Liver (tissue), 9 donors: ENCODE data around the gene PDE4D. TPM values are rescaled to one million over a fixed set of nuclear protein-coding genes. Genes with fewer than 3 reads are reported as not detected.

Source experiments
- DNase-seq: peaks from one replicate; pipeline ENCODE4 v3.0.0-alpha.2; 2017; ENCODE audit warnings: low spot score
- H3K27ac ChIP-seq, 2 donors: one replicate each; pipeline ENCODE4 v1.7.0; 2013; ENCODE audit warnings: inconsistent platforms in 2 of 2, low read length in 2 of 2, control low read depth in 1 of 2, low read depth in 1 of 2, mild to moderate bottlenecking in 1 of 2
- H3K27me3 ChIP-seq, 4 donors: one replicate each; pipeline versions ENCODE4 v1.6.1 to v1.7.0; 2013; ENCODE audit warnings: low read length in 3 of 4, inconsistent platforms in 1 of 4, mild to moderate bottlenecking in 1 of 4, moderate library complexity in 1 of 4; ENCODE audit not compliant: control insufficient read depth in 4 of 4, insufficient read depth in 4 of 4
- H3K36me3 ChIP-seq, 4 donors: one replicate each; pipeline versions ENCODE4 v1.6.1 to v1.7.0; 2013; ENCODE audit warnings: low read length in 3 of 4, mild to moderate bottlenecking in 3 of 4, low read depth in 1 of 4, moderate library complexity in 1 of 4; ENCODE audit not compliant: control insufficient read depth in 4 of 4, insufficient read depth in 3 of 4
- H3K4me1 ChIP-seq, 4 donors: one replicate each; pipeline versions ENCODE4 v1.6.1 to v1.7.0; 2013; ENCODE audit warnings: low read length in 3 of 4, mild to moderate bottlenecking in 3 of 4, moderate library complexity in 1 of 4; ENCODE audit not compliant: control insufficient read depth in 4 of 4, insufficient read depth in 4 of 4
- H3K4me3 ChIP-seq, 3 donors: one replicate each; pipeline versions ENCODE4 v1.6.1 to v1.7.0; 2013; ENCODE audit warnings: low read length in 3 of 3, control low read depth in 1 of 3, low read depth in 1 of 3, mild to moderate bottlenecking in 1 of 3
- H3K9ac ChIP-seq, 2 donors: one replicate each; pipeline ENCODE4 v1.7.0; 2013; ENCODE audit warnings: low read length in 2 of 2, mild to moderate bottlenecking in 2 of 2, moderate library complexity in 2 of 2, control low read depth in 1 of 2, low read depth in 1 of 2
- H3K9me3 ChIP-seq, 4 donors: one replicate each; pipeline versions ENCODE4 v1.6.1 to v1.7.0; 2013; ENCODE audit warnings: low read length in 3 of 4; ENCODE audit not compliant: control insufficient read depth in 4 of 4
- ATF3 ChIP-seq: IDR thresholded peaks from 2 replicates; pipeline ENCODE4 v1.6.1; 2016; ENCODE audit warnings: antibody characterized with exemption
- CTCF ChIP-seq: fragments of 150-350 bp; IDR thresholded peaks from 2 replicates; pipeline ENCODE4 v1.5.1; 2017; ENCODE audit warnings: improper control_type of control experiment, low read depth, low read length; ENCODE audit not compliant: missing input control
- EGR1 ChIP-seq, 2 donors: IDR thresholded peaks; 2 replicates each; pipeline ENCODE4 v1.6.1; 2016 to 2018; ENCODE audit warnings: antibody characterized with exemption in 2 of 2, low read depth in 2 of 2
- FOXA2 ChIP-seq: IDR thresholded peaks from 2 replicates; pipeline ENCODE4 v1.6.1; 2016; ENCODE audit warnings: antibody characterized with exemption
- GABPA ChIP-seq, 2 donors: IDR thresholded peaks in 1 of 2; conservative IDR thresholded peaks in 1 of 2; 2 replicates each; pipeline ENCODE4 v1.6.1; 2016; ENCODE audit warnings: antibody characterized with exemption in 2 of 2, mild to moderate bottlenecking in 1 of 2, moderate library complexity in 1 of 2
- HNF4A ChIP-seq, 2 donors: conservative IDR thresholded peaks; 2 replicates each; pipeline ENCODE4 v1.6.1; 2016; ENCODE audit warnings: antibody characterized with exemption in 2 of 2, mild to moderate bottlenecking in 2 of 2
- HNF4G ChIP-seq: IDR thresholded peaks from 2 replicates; pipeline ENCODE4 v1.6.1; 2016; ENCODE audit warnings: antibody characterized with exemption
- NR2F2 ChIP-seq: IDR thresholded peaks from 2 replicates; pipeline ENCODE4 v1.6.1; 2016; ENCODE audit warnings: antibody characterized with exemption
- RAD21 ChIP-seq, 2 donors: IDR thresholded peaks; 2 replicates each; pipeline ENCODE4 v1.6.1; 2016; ENCODE audit warnings: antibody characterized with exemption in 2 of 2, mild to moderate bottlenecking in 2 of 2
- SP1 ChIP-seq: IDR thresholded peaks from 2 replicates; pipeline ENCODE4 v1.6.1; 2018; ENCODE audit warnings: antibody characterized with exemption, mild to moderate bottlenecking
- TAF1 ChIP-seq: conservative IDR thresholded peaks from 2 replicates; pipeline ENCODE4 v1.6.1; 2016; ENCODE audit warnings: antibody characterized with exemption, mild to moderate bottlenecking
- WGBS: extraction: QIAGEN DNeasy Blood & Tissue Kit; methylation state at CpG from one replicate; pipeline ENCODE4 v1.1.7; 2013; 5-methylcytosine and 5-hydroxymethylcytosine counted together
- polyA plus RNA-seq, 2 donors: library from polyadenylated mRNA; stranded (reverse) in 1 of 2; unstranded in 1 of 2; fragments of 200-250 nt in 1 of 2; fragments of >200 nt in 1 of 2; fragmentation: Nextera tagmentation in 1 of 2; extraction: Ambion mirVana in 1 of 2; gene quantifications; one replicate each; pipeline versions ENCODE4 v1.2.1 to v1.2.3, GENCODE V29; 2013 to 2015
- total RNA-seq, 2 donors: library from RNA; depleted of rRNA; stranded (reverse); fragments of >200 nt; gene quantifications; one replicate each; pipeline ENCODE4 v1.2.3, GENCODE V29; 2014
- TF ChIP-seq, protein P1 (sequence below): IDR thresholded peaks from 2 replicates; pipeline ENCODE4 v1.6.1; 2016; ENCODE audit warnings: antibody characterized with exemption
- TF ChIP-seq, protein P2 (sequence below): IDR thresholded peaks from 2 replicates; pipeline ENCODE4 v1.6.1; 2016; ENCODE audit warnings: antibody characterized with exemption
- TF ChIP-seq, protein P3 (sequence below): IDR thresholded peaks from 2 replicates; pipeline ENCODE4 v1.6.1; 2016; ENCODE audit warnings: antibody characterized with exemption, mild to moderate bottlenecking
- donor health status: healthy.
- donor health status: healthy.
- donor health status: healthy.
- donor health status: healthy.
- donor health status: healthy.

The PDE4D gene
- total and polyA plus RNA-seq, 4 donors, result 0.67 to 11.9 (median 6.5) TPM

- peaks cover 0 to 8% (median 0%) of the 10 kb centered on the region in 4 donors for H3K27me3 ChIP-seq
- no peak overlapping the region for H3K4me3 ChIP-seq
- no peak overlapping the region for H3K9ac ChIP-seq
- H3K9me3 ChIP-seq, result no peaks in the 10 kb centered on the region
- 16% methylated on average over 6 of the region's 6 CpGs for WGBS
- peaks cover 0 to 1% (median 0%) of the 10 kb centered on the region in 4 donors for H3K4me1 ChIP-seq
- H3K27ac ChIP-seq, result no peak overlapping the region
- no peak for TF ChIP-seq ATF3
- no peaks in the 10 kb centered on the region for H3K36me3 ChIP-seq
- no peak for DNase-seq
Observed at GRCh38 chr5:58926541-58926935, 967.0 kb downstream of the PDE4D start.

DNA sequence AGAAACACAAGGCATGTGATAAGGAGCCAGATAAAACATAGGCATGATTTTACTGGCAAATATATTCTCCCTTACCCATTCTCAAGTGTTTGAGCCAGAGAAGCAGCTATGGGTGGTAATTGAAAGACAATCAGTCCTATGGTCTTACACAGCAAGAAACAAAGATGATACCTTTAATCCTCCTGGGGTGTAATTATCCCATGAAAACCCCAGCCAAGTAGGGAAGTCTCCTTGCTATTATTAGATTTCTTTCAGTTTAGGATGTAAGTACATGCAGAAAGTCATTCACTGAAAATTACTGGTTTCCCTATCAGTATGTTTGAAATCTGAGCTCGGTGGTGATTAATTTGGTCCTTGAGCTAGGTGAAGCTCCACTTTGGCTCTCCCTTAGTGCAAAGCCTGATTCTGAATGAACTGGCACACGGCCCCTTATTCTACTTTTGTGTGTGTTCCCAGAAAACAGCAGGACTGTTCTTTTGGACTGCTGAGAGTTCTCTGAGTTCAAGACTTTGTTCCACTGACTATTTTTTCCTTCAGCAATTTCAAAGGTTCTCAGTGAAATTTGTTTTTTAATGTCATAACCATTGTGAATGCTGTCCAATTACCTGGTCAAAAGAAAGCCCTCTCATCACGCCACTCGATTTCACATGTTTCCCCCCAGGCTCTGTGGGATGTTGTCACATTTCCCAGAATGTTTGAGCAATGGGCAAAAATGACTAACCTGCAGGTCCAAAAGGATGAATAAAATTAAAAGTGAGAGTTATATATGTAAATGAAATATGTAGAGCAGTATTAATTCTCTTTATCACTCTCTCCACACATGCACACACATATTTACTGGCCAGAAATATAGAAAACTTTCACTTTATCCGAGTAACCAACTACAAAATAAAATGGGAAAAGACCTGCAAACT, 967.6 kb downstream of the PDE4D start:
- TF ChIP-seq GABPA (IDR thresholded peaks at IDR 0.05 in 1 of 2, conservative IDR thresholded peaks at IDR 0.05 in 1 of 2) (no peak), FOXA2 (no peak), EGR1 (IDR thresholded peaks at IDR 0.05; ENCODE audit: low read depth in 2 of 2) (no peak), NR2F2 (no peak), HNF4A (conservative IDR thresholded peaks at IDR 0.05) (no peak), HNF4G (no peak), CTCF (no peak), RAD21 (IDR thresholded peaks at IDR 0.05) (no peak), SP1 (no peak)
- TF ChIP-seq, protein P1, sequence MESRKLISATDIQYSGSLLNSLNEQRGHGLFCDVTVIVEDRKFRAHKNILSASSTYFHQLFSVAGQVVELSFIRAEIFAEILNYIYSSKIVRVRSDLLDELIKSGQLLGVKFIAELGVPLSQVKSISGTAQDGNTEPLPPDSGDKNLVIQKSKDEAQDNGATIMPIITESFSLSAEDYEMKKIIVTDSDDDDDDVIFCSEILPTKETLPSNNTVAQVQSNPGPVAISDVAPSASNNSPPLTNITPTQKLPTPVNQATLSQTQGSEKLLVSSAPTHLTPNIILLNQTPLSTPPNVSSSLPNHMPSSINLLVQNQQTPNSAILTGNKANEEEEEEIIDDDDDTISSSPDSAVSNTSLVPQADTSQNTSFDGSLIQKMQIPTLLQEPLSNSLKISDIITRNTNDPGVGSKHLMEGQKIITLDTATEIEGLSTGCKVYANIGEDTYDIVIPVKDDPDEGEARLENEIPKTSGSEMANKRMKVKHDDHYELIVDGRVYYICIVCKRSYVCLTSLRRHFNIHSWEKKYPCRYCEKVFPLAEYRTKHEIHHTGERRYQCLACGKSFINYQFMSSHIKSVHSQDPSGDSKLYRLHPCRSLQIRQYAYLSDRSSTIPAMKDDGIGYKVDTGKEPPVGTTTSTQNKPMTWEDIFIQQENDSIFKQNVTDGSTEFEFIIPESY, result no peak
- no peak overlapping the region for H3K4me3 ChIP-seq
- H3K36me3 ChIP-seq, result no peaks in the 10 kb centered on the region
- peaks cover 0 to 8% (median 0%) of the 10 kb centered on the region in 4 donors for H3K27me3 ChIP-seq
- WGBS, result 61% methylated on average over 5 of the region's 5 CpGs
- DNase-seq, result no peak
- peaks cover 0 to 1% (median 0%) of the 10 kb centered on the region in 4 donors for H3K4me1 ChIP-seq
- no peaks in the 10 kb centered on the region for H3K9me3 ChIP-seq
- H3K27ac ChIP-seq, result no peak overlapping the region
- no peak overlapping the region for H3K9ac ChIP-seq

DNA sequence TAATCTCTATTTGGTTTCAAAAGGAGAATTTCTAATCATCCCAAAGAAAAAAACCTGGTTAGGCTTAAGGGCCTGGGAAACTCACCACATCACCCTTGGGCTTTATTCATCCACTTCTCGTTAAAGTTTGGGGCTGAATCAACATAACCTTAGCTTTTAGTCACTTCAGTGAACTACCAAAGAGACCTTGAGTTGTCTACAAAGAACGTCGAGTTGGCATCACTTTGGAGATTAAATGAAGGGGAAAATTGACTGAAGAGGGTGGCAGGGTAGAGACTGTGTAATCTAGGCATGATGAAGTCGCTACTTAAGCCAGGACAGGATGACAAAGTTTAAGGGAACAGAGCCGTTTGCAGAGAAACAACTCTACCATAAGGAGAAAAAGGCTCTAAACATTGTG, 969.2 kb downstream of the PDE4D start:
- DNase-seq, result no peak
- H3K4me3 ChIP-seq, result no peak overlapping the region

More for the DNA sequence above, 969.2 kb downstream of the PDE4D start:
- peaks cover 0 to 1% (median 0%) of the 10 kb centered on the region in 4 donors for H3K4me1 ChIP-seq
- H3K36me3 ChIP-seq, result no peaks in the 10 kb centered on the region
- no peaks in the 10 kb centered on the region for H3K9me3 ChIP-seq
- TF ChIP-seq EGR1 (IDR thresholded peaks at IDR 0.05; ENCODE audit: low read depth in 2 of 2), result no peak
- TF ChIP-seq, protein P2, sequence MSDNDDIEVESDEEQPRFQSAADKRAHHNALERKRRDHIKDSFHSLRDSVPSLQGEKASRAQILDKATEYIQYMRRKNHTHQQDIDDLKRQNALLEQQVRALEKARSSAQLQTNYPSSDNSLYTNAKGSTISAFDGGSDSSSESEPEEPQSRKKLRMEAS, result no peak
- TF ChIP-seq SP1, result no peak
- no peak for TF ChIP-seq TAF1
- no peak for TF ChIP-seq FOXA2
- TF ChIP-seq ATF3, result no peak
- TF ChIP-seq GABPA (IDR thresholded peaks at IDR 0.05 in 1 of 2, conservative IDR thresholded peaks at IDR 0.05 in 1 of 2), result no peak
- TF ChIP-seq, protein P3, sequence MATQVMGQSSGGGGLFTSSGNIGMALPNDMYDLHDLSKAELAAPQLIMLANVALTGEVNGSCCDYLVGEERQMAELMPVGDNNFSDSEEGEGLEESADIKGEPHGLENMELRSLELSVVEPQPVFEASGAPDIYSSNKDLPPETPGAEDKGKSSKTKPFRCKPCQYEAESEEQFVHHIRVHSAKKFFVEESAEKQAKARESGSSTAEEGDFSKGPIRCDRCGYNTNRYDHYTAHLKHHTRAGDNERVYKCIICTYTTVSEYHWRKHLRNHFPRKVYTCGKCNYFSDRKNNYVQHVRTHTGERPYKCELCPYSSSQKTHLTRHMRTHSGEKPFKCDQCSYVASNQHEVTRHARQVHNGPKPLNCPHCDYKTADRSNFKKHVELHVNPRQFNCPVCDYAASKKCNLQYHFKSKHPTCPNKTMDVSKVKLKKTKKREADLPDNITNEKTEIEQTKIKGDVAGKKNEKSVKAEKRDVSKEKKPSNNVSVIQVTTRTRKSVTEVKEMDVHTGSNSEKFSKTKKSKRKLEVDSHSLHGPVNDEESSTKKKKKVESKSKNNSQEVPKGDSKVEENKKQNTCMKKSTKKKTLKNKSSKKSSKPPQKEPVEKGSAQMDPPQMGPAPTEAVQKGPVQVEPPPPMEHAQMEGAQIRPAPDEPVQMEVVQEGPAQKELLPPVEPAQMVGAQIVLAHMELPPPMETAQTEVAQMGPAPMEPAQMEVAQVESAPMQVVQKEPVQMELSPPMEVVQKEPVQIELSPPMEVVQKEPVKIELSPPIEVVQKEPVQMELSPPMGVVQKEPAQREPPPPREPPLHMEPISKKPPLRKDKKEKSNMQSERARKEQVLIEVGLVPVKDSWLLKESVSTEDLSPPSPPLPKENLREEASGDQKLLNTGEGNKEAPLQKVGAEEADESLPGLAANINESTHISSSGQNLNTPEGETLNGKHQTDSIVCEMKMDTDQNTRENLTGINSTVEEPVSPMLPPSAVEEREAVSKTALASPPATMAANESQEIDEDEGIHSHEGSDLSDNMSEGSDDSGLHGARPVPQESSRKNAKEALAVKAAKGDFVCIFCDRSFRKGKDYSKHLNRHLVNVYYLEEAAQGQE, result no peak
- no peak for TF ChIP-seq HNF4G
- no peak for TF ChIP-seq NR2F2
- TF ChIP-seq HNF4A (conservative IDR thresholded peaks at IDR 0.05), result no peak
- no peak overlapping the region for H3K9ac ChIP-seq
- peaks cover 0 to 8% (median 0%) of the 10 kb centered on the region in 4 donors for H3K27me3 ChIP-seq
- 68% methylated on average over 5 of the region's 5 CpGs for WGBS
- no peak overlapping the region for H3K27ac ChIP-seq
